AG20443 (cell line): ENCODE measurements around the gene THAP4.
"Not testable (repeated sequence)": the region's sequence is repeated elsewhere in the genome, so short reads cannot be mapped to it uniquely, and the experiment has no call there.

Experiments used
- DNase-seq: peaks from one replicate; pipeline ENCODE4 v3.0.0; 2012; ENCODE audit warnings: low spot score, mixed read lengths

Gene THAP4

DNA sequence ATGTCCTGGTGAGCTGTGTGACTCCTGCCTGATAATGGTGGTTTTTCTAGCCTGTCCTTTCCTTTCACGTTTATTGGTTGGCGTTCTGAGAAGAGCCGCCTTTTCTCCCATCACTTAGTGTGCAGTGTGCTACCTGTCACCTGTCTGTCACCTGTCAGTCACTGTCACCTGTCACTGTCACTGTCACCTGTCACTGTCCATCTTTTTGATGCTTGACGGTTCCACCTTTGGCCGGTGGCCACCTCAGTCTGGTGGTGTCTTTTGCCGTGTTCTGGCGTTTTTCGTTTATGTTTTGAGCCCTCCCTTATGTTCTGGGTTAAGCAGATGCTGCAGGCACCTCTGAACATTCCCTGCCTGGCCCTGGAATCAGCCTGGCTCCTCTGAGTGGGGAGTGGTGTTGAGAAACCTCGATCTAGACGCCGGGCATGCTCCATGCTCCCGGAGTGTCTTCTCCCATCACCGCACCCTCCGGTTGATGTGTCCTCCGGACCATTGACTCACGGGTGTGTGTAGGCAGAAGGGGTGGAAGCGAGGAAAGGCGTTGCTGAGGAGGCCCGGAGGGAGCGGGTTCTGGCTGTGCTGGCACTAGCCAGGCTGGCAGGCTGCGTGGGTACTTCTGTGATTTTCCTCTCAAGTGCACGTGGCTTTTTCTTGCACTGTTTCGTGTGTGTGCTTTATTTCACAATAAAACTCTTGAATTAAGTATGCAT lies 28.9 kb upstream of the THAP4 start:
- DNase-seq = no peak

DNA sequence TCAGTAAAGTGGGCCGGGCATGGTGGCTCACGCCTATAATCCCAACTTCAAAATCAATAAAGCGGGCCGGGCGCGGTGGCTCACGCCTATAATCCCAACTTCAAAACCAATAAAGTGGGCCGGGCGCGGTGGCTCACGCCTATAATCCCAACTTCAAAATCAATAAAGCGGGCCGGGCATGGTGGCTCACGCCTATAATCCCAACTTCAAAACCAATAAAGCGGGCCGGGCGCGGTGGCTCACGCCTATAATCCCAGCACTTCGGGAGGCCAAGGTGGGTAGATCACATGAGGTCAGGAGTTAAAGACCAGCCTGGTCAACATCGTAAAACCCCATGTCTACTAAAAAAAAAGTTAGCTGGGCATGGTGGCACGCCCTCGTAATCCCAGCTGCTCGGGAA lies 25.8 kb upstream of the THAP4 start:
- not testable (repeated sequence) for DNase-seq

DNA sequence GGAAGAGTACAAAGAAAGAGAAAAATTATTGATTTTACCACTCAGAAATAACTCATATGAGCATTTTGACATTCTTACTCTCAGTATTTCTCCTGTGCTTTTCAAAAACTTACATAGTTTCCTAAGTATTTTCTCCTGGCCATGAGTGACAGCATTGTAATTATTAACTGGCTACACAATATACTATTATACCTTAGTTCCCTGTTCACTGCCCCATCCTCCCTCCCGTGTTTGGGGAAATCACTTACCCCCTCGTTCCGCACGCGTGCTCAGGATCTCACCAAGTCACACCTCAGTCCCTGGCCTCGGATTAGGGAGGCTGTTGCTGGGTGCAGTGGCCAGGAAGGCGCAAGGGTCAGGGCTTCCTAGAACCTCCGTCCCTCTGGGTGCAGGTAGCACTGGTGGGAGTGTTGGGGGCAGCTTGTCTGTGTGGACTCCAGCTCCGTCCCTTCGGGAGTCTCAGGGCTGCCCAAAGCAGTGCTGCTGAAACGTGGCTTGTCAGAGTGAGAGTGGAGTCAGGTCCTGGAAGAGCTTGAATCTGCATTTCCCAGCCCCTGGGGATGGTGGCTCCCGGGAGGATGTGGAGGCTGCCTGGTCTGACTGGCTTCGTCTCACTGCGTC lies 23.7 kb upstream of the THAP4 start:
- no peak for DNase-seq

DNA sequence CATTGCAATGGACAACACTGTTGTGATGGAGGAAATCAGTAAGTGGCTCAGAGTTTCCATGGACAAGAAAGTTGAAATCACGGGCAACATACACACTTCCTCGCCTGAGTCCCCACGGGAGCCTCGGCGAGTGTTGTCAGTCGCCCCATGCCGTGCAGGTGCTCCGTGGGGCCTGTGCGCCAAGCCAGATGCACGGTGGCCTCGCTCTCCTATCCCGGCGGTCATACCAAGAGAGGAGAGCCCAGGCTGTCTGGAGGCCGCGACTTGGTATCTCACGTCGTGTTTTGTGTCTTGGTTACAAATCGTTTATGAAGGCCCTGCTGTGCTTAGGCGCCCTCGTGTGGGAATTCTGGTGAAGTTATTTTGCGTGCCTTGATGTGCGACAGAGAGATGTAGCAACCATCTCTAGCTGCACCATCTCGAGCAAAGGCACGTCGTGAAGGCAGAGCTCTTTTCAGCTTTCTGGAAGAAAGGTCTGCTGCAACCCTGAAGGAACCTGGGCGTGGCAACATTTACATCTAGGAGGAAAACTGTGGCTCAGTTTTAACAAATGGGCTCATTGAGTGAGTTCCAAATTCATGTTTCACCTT lies 22.3 kb upstream of the THAP4 start:
- DNase-seq = peak; percentile 79

DNA sequence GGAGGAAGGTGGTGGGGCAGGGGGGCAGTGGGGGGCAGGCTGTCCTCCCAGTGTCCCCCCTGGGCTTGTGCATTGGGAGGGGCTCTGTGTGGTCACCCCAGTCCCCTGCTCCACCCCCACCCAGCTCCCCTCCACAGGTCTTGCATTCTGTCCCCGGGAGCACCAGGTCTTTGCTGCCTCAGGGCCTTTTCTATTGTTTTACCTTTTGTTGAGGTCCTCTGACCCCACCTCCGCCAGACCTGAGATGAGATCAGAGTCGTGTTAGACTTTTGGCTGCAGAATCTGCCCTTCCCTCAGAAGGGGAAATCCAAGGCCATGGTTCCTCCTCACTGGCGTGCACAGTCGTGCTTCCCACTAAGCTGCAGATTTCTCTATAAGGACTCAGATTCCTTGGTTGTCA lies 21.3 kb upstream of the THAP4 start:
- no peak for DNase-seq

DNA sequence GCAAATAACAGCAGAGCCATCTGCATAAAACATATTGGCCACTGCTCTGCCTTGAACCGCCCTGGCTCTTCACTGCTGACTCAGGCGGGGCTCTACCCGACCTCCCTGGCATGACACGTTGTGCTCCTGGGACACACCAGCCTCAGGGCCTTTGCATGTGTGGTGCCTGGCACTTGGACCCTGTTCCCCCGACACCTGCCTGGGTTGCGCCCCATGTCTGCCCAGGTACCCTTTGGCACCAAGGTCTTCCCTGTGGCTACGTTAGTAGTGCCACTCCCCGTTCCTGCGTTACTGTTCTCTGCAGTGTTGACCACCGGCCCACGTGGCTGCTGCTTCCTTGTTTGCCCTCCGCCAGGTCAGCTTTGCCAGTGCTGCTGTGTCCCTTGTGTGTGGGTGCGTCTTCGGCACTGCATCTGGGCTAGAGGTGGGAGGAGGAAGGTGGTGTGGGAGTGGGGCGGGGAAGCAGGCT lies 20.9 kb upstream of the THAP4 start:
- no peak for DNase-seq

DNA sequence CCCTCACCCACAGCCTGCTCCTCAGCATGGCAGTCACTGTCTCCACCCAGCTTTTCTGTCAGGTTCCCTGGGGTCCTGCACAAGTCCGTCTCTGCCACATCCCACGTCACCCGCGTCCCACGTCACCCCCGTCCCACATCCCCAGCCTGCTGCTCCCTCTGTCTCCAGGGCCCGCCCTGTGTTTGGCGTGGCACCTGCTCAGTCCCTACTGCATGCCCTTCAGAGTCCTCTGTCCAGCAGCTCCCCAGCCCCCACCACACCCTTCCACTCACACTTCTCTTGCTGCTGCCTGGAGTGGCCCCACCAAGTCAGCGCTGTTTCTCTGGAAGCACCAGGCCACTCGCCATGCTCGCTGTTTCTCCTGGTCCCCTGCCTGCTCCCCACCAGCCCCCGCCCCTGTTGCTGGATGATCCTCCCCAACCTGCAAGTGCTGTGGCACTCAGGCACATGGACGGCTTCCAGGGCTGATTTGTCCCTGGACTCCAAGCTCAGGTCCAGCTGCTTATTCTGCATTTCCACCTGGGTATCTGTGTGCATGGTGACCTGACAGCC lies 19.3 kb upstream of the THAP4 start:
- no peak for DNase-seq

DNA sequence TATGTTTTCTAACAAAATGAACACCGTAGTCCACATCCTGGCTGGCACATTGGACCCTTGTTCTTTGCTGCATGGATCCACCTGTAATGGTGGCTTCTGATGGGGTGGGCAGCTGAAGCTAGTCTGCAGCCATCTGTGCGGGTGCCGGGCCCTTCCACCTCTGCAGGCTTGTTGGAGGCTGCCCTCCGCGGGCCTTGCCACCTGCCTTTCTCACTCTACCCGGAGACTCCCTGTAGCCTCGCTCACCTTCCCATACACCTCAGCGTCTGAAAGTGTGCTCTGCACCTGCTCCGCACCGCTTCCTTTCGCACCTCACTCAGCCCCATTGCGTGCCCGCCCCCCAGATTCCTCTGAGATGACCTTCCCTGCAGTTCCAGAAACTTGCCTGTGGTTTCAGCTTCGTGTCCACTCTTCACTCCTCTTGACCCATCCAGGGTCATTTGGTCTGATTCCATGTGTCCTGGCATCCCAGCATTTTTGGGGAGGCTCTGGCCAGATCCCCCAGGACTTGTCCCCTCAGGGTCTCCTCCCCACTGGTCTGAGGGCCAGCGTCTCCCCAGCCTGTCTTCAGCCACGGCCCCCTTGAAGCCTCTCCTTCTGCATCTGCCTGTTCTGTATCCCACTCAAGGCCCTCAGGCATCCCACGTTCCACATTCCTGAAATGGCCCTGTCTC lies 18.7 kb upstream of the THAP4 start:
- DNase-seq = no peak

DNA sequence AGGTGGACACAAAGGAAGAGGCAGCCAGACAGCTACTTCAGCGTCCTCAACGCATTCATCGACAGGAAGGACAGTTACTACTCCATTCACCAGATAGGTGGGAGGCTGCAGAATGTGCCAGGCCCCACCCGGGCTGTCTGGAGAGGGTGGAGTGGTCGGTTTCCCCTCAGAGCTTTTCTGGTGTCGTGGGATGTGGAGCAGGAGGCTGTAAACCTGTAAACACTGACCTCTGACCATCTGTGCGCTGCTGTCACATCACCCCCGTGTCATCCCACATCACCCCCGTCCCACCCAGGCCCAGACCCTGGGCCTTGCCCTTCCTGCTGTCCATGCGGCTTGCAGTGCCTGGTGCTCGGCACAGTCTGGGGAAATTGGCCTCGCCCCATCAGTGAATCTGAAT lies 17.6 kb upstream of the THAP4 start:
- no peak for DNase-seq

DNA sequence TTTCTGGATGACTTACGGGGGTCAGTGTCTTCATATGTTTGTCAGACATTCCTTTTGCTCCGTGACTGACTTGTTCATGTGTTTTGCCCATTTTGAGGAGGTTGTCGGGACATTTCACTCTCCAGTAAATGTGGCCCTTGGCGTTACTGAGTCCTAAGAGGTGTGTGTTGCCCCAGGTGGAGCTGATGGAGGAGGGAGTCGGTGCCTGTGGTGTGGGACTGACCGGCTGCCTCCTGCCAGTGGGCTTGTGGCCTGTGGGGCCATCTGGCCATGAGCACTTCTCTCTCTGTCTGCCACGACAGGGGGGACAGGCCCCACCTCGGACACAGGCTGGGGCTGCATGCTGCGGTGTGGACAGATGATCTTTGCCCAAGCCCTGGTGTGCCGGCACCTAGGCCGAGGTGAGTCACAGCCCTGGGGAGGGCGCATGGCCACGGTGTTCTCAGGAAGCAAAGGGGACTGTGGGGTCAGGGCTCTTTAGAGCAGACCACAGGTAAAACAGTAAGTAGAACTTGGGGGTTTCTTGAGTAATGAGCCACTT lies 16.3 kb upstream of the THAP4 start:
- no peak for DNase-seq

DNA sequence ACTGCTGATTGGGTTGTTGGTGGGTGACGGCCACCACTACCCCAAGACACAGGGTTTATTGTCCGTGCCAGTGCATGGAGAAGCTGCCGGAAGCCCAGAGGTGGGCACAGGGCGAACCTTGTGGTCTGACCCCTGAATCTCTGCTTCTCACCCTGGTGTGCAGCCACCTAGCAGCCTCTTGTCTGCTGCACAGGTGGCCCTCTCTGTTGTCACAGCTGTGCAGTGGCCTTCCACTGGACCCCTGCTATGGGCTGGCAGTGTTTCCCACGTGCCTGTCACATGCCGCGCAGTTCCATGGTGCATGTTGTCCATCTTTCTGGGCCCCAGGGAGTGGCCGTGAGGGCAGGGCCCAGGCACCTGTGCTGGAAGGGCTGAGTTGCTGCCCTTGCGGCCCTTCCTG lies 15.8 kb upstream of the THAP4 start:
- DNase-seq = no peak

DNA sequence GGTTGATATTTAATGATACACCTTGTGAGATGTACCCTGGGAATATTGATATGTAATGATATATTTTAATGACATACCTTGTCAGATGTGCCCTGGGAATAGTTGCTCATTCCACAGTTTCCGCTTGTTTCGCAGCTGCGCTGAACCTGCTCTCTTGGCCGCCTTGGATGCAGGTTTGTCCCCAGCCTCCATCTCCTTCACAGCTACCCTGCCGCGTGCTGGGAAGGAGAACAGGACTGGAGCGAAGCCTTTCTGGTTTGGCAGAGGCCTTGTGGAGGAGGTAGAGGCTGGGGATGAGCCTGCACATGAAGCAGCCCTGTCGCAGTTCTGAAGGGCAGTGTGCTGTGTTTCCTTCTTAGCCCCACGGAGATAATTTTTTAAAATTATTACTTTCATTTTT lies 15.2 kb upstream of the THAP4 start:
- no peak for DNase-seq

DNA sequence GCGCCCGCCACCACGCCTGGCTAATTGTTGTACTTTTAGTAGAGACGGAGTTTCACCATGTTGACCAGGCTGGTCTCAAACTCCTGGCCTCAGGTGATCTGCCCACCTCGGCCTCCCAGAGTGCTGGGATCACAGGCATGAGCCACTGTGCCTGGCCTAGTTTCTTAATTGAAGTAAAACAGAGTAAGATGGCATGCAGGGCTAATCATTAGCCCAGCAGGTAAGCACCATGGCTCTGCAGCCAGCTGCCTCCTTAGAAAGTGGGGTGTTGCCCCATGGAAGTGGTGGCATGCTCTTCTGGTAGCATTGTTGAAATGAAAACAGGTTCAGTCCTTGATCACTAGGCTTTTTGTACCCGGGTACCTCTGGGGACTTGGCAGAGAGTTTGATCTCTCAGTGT lies 13.0 kb upstream of the THAP4 start:
- DNase-seq = no peak

DNA sequence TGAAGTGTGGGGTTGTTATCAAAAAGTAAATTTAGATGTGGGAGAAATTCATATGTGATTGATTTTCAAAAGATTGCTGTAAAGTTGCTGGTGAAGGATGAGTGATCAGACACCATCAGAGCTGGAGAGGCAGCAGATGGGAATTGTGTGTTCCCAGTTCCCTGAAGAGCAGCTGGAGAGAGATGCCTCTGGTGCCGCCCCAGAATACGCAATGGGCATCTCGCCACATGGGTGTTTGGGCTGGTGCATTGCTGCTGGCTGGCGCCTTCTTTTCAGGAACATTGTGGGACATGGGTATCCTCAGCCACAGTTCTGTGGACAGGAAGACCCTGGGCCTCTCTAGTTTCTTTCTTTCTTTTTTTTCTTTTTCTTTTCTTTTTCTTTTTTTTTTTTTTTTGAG lies 12.4 kb upstream of the THAP4 start:
- DNase-seq = no peak

DNA sequence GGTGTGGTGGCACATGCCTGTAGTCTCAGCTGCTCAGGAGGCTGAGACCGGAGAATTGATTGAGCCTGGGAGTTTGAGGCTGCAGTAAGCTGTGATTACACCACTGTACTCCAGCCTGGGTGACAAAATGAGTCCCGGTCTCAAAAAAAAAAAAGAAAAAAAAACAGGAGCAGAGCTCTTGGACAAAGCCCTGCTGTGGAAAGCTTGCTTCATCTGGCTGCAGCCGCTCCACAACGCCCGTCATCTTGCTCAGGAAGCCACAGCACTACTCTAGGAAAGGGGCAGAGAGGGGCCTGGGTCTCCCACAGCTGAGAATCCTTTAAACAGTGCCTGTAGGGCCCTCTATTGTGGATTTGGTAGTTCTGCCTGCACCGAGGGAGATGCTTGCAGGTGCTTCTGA lies 11.5 kb upstream of the THAP4 start:
- no peak for DNase-seq

DNA sequence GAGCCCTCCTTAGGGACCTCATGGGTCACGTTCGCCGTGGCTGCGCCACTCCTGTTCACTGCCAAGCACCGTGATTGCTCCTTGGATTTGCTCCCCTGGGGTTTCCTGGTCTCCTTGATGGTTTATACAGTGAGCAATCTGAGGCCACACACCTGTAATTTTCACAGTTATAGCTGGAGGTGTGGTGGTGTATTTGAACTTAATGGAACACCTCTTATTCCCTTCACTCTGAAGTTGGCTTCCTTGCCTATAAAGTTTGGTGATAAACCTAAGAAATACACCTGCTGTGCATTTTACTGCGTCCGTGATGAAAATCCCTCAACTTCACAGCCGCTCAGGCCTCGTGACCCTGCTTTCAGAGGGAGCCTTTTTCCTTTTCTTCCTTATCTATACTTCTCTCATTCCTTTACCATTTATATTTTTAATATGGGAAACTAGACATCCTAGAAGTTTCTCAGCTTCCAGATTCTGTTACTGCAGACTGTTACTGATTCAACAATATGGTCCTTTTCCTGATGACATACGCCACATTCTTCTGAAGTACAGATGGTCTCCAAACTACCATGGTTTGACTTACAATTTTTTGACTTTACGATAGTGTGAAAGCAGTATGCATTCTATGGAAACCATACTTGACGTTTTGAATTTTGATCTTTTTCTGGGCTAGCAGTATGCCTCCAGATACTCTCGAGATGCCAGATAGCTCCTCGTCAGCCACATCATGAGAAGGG lies 9.1 kb upstream of the THAP4 start:
- DNase-seq = no peak

DNA sequence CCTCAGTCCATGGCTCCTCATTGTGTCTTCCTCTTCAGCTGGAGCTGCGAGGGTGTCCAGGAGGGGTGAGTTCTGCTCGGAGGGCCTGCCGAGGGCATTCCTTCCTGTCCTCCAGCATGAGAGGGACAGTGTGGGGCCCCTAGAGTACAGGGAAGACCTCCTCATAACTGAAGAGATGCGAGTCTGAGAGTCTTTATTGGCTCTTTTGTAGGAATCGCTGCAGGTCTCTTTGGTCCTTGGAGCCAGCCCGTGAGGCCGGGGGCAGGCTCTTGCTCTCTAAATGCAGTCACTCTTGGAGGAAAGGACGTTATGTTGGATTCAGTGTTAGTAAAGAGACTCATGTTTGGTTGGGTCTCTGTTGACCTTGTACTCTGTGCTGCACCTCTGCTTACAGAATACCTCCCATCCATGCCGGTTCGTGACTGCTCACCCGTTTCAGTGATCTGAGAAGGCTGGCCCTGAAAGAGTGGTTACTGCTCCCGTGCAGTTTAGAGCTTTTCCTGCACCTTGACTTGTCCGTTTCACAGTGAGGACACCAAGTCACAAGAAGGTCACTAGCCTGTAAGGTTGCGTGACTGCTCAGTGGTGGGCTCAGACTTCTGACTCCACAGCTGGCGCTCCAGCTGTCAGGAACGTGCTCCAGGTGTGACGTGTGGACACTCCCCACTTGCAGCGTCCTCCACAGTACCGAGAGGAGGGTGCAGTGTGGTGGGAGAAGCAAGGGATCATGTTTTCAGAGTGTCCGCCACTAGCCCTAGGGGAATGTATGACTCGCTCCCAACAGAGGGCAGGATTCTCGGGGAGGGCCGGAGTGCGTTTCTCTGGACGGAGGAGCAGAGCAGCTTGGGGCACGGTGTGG lies 8.3 kb upstream of the THAP4 start:
- DNase-seq = no peak

DNA sequence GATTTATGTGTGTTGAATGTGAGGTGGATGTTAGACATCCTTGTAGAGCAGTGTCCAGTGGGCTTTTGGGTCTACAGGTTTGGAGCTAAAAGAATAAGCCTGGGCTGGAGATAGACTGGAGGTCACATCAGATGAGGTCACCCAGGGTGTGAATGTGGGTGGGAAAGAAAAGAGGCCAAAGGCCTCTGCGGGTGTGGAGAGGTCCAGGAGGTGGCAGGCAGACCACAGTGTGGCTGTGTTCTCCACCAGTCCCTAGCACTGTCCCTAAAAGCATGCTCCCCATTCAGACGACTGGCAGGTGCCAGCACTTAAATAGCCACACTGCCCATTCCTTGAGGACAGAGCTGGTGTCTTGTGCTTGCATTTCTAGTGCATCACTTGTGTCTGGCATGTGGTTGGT lies 4.7 kb upstream of the THAP4 start:
- no peak for DNase-seq

DNA sequence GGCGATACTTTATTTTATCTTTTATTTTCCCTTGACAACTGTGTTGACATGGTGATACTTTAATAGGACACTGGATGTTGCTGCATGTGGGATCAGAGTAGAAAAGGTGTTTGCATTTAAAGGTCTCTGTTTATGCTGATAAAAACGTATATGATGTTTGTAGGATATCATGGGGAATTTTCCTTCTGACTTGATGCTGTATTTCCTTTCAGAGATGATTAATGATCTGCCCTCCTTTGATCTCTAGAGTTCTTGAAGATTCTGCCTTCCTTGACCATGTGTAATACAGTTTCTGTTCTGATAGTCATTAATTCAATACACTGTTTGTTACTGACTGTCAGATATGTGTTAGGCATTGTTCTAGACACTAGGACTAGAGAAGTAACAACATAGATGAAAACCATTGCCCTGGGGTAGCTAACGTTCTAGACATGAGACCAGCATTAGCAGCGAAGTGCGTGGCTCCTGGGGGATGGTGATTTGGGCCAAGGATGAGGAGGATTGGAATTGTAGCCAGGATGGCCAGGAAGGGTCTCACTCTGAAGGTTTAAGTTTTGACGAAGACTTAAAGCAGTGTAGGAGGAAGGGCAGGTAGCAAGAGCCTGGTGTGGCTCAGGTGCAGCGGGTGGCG lies 3.3 kb upstream of the THAP4 start:
- DNase-seq = no peak

DNA sequence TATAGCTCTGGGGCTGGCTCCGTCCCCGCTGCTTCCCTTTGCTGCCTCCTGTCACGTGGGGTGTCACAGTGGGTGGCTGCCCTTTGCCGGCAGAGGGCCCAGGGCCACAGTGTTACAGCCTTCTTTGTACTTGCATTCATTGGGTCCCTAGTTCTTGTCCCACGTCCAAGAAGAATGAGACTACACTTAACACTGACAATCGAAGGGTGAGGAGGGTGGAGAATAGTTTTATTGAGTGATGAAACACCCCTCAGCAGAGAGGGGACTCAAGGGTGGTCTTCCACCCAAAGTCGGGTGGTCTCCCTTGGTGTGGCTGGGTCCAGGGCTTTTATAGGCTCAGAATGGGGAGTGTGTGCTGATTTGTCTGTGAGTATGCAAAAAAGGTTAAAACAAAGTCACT lies 2.4 kb upstream of the THAP4 start:
- DNase-seq = no peak
